Fibroblast of skin of right quadriceps (primary cell): Measurements from ENCODE around the gene MEGF6.
A peak's percentile ranks its signal among the peaks of the same experiment; 100 is the strongest.

Experiments
- DNase-seq: peaks from one replicate; pipeline ENCODE4 v3.0.0-alpha.2; 2013

Gene MEGF6

GRCh38 chr1:3479511-3480368 is 131.6 kb downstream of the MEGF6 start:
- no peak for DNase-seq

GRCh38 chr1:3478187-3478586 is 133.1 kb downstream of the MEGF6 start:
- no peak for DNase-seq

GRCh38 chr1:3477241-3477995 is 133.9 kb downstream of the MEGF6 start:
- DNase-seq, result no peak

GRCh38 chr1:3476666-3477065 is 134.6 kb downstream of the MEGF6 start:
- no peak for DNase-seq

- no peak for DNase-seq
Measured at GRCh38 chr1:3475839-3476573, 135.3 kb downstream of the MEGF6 start.

- no peak for DNase-seq
Measured at GRCh38 chr1:3474421-3474820, 136.9 kb downstream of the MEGF6 start.

GRCh38 chr1:3474016-3474415 is 137.3 kb downstream of the MEGF6 start:
- DNase-seq, result no peak

- DNase-seq, result peak; percentile 91
Measured at GRCh38 chr1:3473381-3473844, 137.9 kb downstream of the MEGF6 start.

- DNase-seq, result no peak
Measured at GRCh38 chr1:3472906-3473305, 138.4 kb downstream of the MEGF6 start.

GRCh38 chr1:3472088-3472850 is 139.0 kb downstream of the MEGF6 start:
- no peak for DNase-seq

- DNase-seq, result peak; percentile 73
Measured at GRCh38 chr1:3471356-3472087, 139.8 kb downstream of the MEGF6 start.

GRCh38 chr1:3470650-3471355 is 140.5 kb downstream of the MEGF6 start:
- no peak for DNase-seq

GRCh38 chr1:3469849-3470649 is 141.3 kb downstream of the MEGF6 start:
- no peak for DNase-seq

- DNase-seq, result no peak
Measured at GRCh38 chr1:3469104-3469848, 142.0 kb downstream of the MEGF6 start.

- DNase-seq, result no peak
Measured at GRCh38 chr1:3468236-3469103, 142.8 kb downstream of the MEGF6 start.

GRCh38 chr1:3467096-3468036 is 143.9 kb downstream of the MEGF6 start:
- DNase-seq, result no peak

GRCh38 chr1:3466366-3467075 is 144.8 kb downstream of the MEGF6 start:
- no peak for DNase-seq
